Liver (tissue), 9 donors: Measurements from ENCODE around the gene HCRTR1. TPM values are rescaled to one million over a fixed set of nuclear protein-coding genes. Genes with fewer than 3 reads are reported as not detected.

ENCODE experiments used
- DNase-seq: peaks from one replicate; pipeline ENCODE4 v3.0.0-alpha.2; 2017; ENCODE audit warnings: low spot score
- H3K27ac ChIP-seq, 2 donors: one replicate each; pipeline ENCODE4 v1.7.0; 2013; ENCODE audit warnings: inconsistent platforms in 2 of 2, low read length in 2 of 2, control low read depth in 1 of 2, low read depth in 1 of 2, mild to moderate bottlenecking in 1 of 2
- H3K27me3 ChIP-seq, 4 donors: one replicate each; pipeline versions ENCODE4 v1.6.1 to v1.7.0; 2013; ENCODE audit warnings: low read length in 3 of 4, inconsistent platforms in 1 of 4, mild to moderate bottlenecking in 1 of 4, moderate library complexity in 1 of 4; ENCODE audit not compliant: control insufficient read depth in 4 of 4, insufficient read depth in 4 of 4
- H3K36me3 ChIP-seq, 4 donors: one replicate each; pipeline versions ENCODE4 v1.6.1 to v1.7.0; 2013; ENCODE audit warnings: low read length in 3 of 4, mild to moderate bottlenecking in 3 of 4, low read depth in 1 of 4, moderate library complexity in 1 of 4; ENCODE audit not compliant: control insufficient read depth in 4 of 4, insufficient read depth in 3 of 4
- H3K4me1 ChIP-seq, 4 donors: one replicate each; pipeline versions ENCODE4 v1.6.1 to v1.7.0; 2013; ENCODE audit warnings: low read length in 3 of 4, mild to moderate bottlenecking in 3 of 4, moderate library complexity in 1 of 4; ENCODE audit not compliant: control insufficient read depth in 4 of 4, insufficient read depth in 4 of 4
- H3K4me3 ChIP-seq, 3 donors: one replicate each; pipeline versions ENCODE4 v1.6.1 to v1.7.0; 2013; ENCODE audit warnings: low read length in 3 of 3, control low read depth in 1 of 3, low read depth in 1 of 3, mild to moderate bottlenecking in 1 of 3
- H3K9ac ChIP-seq, 2 donors: one replicate each; pipeline ENCODE4 v1.7.0; 2013; ENCODE audit warnings: low read length in 2 of 2, mild to moderate bottlenecking in 2 of 2, moderate library complexity in 2 of 2, control low read depth in 1 of 2, low read depth in 1 of 2
- H3K9me3 ChIP-seq, 4 donors: one replicate each; pipeline versions ENCODE4 v1.6.1 to v1.7.0; 2013; ENCODE audit warnings: low read length in 3 of 4; ENCODE audit not compliant: control insufficient read depth in 4 of 4
- CTCF ChIP-seq: fragments of 150-350 bp; IDR thresholded peaks from 2 replicates; pipeline ENCODE4 v1.5.1; 2017; ENCODE audit warnings: improper control_type of control experiment, low read depth, low read length; ENCODE audit not compliant: missing input control
- EGR1 ChIP-seq, 2 donors: IDR thresholded peaks; 2 replicates each; pipeline ENCODE4 v1.6.1; 2016 to 2018; ENCODE audit warnings: antibody characterized with exemption in 2 of 2, low read depth in 2 of 2
- FOXA1 ChIP-seq: IDR thresholded peaks from 2 replicates; pipeline ENCODE4 v1.6.1; 2016; ENCODE audit warnings: antibody characterized with exemption
- FOXA2 ChIP-seq: IDR thresholded peaks from 2 replicates; pipeline ENCODE4 v1.6.1; 2016; ENCODE audit warnings: antibody characterized with exemption
- GABPA ChIP-seq, 2 donors: IDR thresholded peaks in 1 of 2; conservative IDR thresholded peaks in 1 of 2; 2 replicates each; pipeline ENCODE4 v1.6.1; 2016; ENCODE audit warnings: antibody characterized with exemption in 2 of 2, mild to moderate bottlenecking in 1 of 2, moderate library complexity in 1 of 2
- HNF4G ChIP-seq: IDR thresholded peaks from 2 replicates; pipeline ENCODE4 v1.6.1; 2016; ENCODE audit warnings: antibody characterized with exemption
- JUND ChIP-seq, 2 donors: IDR thresholded peaks; 2 replicates each; pipeline ENCODE4 v1.6.1; 2016; ENCODE audit warnings: antibody characterized with exemption in 2 of 2
- NR2F2 ChIP-seq: IDR thresholded peaks from 2 replicates; pipeline ENCODE4 v1.6.1; 2016; ENCODE audit warnings: antibody characterized with exemption
- RAD21 ChIP-seq, 2 donors: IDR thresholded peaks; 2 replicates each; pipeline ENCODE4 v1.6.1; 2016; ENCODE audit warnings: antibody characterized with exemption in 2 of 2, mild to moderate bottlenecking in 2 of 2
- RXRA ChIP-seq, 2 donors: IDR thresholded peaks; 2 replicates each; pipeline ENCODE4 v1.6.1; 2017 to 2018; ENCODE audit warnings: antibody characterized with exemption in 2 of 2, mild to moderate bottlenecking in 1 of 2
- SP1 ChIP-seq: IDR thresholded peaks from 2 replicates; pipeline ENCODE4 v1.6.1; 2018; ENCODE audit warnings: antibody characterized with exemption, mild to moderate bottlenecking
- TAF1 ChIP-seq: conservative IDR thresholded peaks from 2 replicates; pipeline ENCODE4 v1.6.1; 2016; ENCODE audit warnings: antibody characterized with exemption, mild to moderate bottlenecking
- YY1 ChIP-seq: IDR thresholded peaks from 2 replicates; pipeline ENCODE4 v1.6.1; 2016; ENCODE audit warnings: antibody characterized with exemption, mild to moderate bottlenecking
- WGBS: extraction: QIAGEN DNeasy Blood & Tissue Kit; methylation state at CpG from one replicate; pipeline ENCODE4 v1.1.7; 2013; 5-methylcytosine and 5-hydroxymethylcytosine counted together
- polyA plus RNA-seq, 2 donors: library from polyadenylated mRNA; stranded (reverse) in 1 of 2; unstranded in 1 of 2; fragments of 200-250 nt in 1 of 2; fragments of >200 nt in 1 of 2; fragmentation: Nextera tagmentation in 1 of 2; extraction: Ambion mirVana in 1 of 2; gene quantifications; one replicate each; pipeline versions ENCODE4 v1.2.1 to v1.2.3, GENCODE V29; 2013 to 2015
- total RNA-seq, 2 donors: library from RNA; depleted of rRNA; stranded (reverse); fragments of >200 nt; gene quantifications; one replicate each; pipeline ENCODE4 v1.2.3, GENCODE V29; 2014
- TF ChIP-seq, protein P1 (sequence below): IDR thresholded peaks from 2 replicates; pipeline ENCODE4 v1.6.1; 2016; ENCODE audit warnings: antibody characterized with exemption
- TF ChIP-seq, protein P2 (sequence below): IDR thresholded peaks from 2 replicates; pipeline ENCODE4 v1.6.1; 2016; ENCODE audit warnings: antibody characterized with exemption
- donor health status: healthy.
- donor health status: healthy.
- donor health status: healthy.
- donor health status: healthy.
- donor health status: healthy.

Gene HCRTR1
- total and polyA plus RNA-seq, 4 donors: 0.06 TPM; not detected in 3

GRCh38 chr1:31570228-31570627 lies 47.3 kb upstream of the HCRTR1 start:
- H3K27ac ChIP-seq: no peak overlapping the region
- no peak for DNase-seq
- TF ChIP-seq YY1: no peak
- H3K4me1 ChIP-seq: peaks cover 0 to 7% (median 1%) of the 10 kb centered on the region in 4 donors
- H3K4me3 ChIP-seq: no peak overlapping the region
- H3K9ac ChIP-seq: no peak overlapping the region
- H3K9me3 ChIP-seq: no peaks in the 10 kb centered on the region
- H3K36me3 ChIP-seq: no peaks in the 10 kb centered on the region
- H3K27me3 ChIP-seq: no peaks in the 10 kb centered on the region
- 95% methylated on average over 11 of the region's 11 CpGs for WGBS

DNA sequence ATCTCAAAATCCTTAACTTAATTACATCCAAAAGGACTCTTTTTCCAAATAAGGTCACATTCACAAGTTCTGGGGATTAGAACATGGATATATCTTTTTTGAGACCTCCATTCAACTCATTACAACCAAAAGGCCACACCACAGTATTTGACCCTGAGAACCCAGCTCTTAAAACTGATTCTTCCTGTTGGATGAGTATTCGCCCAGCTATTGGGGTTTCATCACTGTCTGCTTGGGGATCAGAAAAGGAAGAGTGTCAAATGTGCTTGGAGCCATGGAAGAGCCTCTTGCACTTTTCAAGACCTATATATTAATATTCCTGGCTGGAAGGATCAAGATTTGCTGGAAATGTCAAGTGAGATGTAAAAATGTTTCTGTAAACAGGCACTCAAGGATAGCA lies 46.6 kb upstream of the HCRTR1 start:
- Histone ChIP-seq H3K9ac (no peak overlapping the region), H3K9me3 (no peaks in the 10 kb centered on the region), H3K27me3 (no peaks in the 10 kb centered on the region), H3K36me3 (no peaks in the 10 kb centered on the region), H3K27ac (no peak overlapping the region), H3K4me3 (no peak overlapping the region), H3K4me1 (peaks cover 0 to 13% (median 5%) of the 10 kb centered on the region in 4 donors)
- TF ChIP-seq NR2F2 (no peak), YY1 (no peak), SP1 (no peak), FOXA1 (no peak), TAF1 (no peak), FOXA2 (no peak), GABPA (IDR thresholded peaks at IDR 0.05 in 1 of 2, conservative IDR thresholded peaks at IDR 0.05 in 1 of 2) (no peak), RAD21 (IDR thresholded peaks at IDR 0.05) (no peak)
- TF ChIP-seq, protein P1, sequence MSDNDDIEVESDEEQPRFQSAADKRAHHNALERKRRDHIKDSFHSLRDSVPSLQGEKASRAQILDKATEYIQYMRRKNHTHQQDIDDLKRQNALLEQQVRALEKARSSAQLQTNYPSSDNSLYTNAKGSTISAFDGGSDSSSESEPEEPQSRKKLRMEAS: no peak
- TF ChIP-seq, protein P2, sequence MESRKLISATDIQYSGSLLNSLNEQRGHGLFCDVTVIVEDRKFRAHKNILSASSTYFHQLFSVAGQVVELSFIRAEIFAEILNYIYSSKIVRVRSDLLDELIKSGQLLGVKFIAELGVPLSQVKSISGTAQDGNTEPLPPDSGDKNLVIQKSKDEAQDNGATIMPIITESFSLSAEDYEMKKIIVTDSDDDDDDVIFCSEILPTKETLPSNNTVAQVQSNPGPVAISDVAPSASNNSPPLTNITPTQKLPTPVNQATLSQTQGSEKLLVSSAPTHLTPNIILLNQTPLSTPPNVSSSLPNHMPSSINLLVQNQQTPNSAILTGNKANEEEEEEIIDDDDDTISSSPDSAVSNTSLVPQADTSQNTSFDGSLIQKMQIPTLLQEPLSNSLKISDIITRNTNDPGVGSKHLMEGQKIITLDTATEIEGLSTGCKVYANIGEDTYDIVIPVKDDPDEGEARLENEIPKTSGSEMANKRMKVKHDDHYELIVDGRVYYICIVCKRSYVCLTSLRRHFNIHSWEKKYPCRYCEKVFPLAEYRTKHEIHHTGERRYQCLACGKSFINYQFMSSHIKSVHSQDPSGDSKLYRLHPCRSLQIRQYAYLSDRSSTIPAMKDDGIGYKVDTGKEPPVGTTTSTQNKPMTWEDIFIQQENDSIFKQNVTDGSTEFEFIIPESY: no peak
- 84% methylated on average over 1 of the region's 1 CpG for WGBS
- no peak for DNase-seq

DNA sequence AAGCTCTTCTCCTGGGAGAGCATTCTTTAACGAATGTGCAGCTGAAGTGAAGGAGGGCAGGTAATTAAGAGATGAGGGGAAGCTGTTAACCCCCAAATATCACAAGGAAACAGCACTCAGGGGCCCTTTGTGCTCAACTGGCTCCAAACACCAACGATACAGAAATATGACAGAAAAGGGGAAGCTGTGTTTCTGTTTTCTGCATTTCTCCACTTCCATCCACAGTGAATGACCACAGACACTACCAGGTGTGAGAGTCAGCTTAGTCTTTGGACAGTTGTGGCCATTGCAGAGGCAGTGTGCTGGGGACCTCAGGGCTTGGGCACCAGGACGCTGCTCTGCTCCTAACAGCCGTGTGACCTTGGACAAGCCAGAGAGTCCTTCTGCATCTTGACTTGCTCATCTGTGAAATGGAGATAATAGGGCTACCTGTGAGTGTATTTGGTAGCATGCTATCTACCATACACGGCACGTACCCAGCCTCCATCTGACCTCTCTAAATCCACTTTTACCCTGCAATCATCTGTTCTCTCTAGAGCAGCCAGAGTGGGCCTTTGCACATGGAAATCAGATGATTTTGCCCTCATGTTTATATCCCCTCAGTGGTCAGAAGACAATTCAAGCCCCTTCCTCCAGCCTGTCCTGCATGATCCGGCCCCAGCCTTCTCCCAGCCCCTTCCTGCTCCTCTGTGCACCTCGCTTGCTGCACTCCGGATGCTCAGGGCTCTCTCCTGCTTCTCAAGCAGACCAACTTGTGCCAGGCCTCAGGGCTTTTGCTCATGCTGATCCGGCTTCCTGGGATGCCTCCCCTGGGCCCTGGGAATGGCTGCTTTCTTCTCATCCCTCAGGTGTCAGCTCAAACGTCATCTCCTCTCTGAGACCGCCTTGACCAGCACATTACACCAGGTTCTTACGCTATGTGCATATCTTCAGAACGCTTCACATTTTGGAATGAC lies 45.9 kb upstream of the HCRTR1 start:
- Histone ChIP-seq H3K27ac (no peak overlapping the region), H3K4me3 (no peak overlapping the region), H3K9me3 (no peaks in the 10 kb centered on the region), H3K9ac (no peak overlapping the region), H3K27me3 (no peaks in the 10 kb centered on the region), H3K4me1 (peaks cover 0 to 15% (median 7%) of the 10 kb centered on the region in 4 donors), H3K36me3 (no peaks in the 10 kb centered on the region)
- DNase-seq: no peak
- WGBS: 87% methylated on average over 14 of the region's 14 CpGs
- TF ChIP-seq JUND (IDR thresholded peaks at IDR 0.05) (no peak), FOXA2 (no peak), RXRA (IDR thresholded peaks at IDR 0.05) (no peak), EGR1 (IDR thresholded peaks at IDR 0.05; ENCODE audit: low read depth in 2 of 2) (no peak), NR2F2 (no peak), HNF4G (no peak), FOXA1 (no peak), RAD21 (IDR thresholded peaks at IDR 0.05) (no peak), CTCF (no peak), GABPA (IDR thresholded peaks at IDR 0.05 in 1 of 2, conservative IDR thresholded peaks at IDR 0.05 in 1 of 2) (no peak), SP1 (no peak)
- TF ChIP-seq, protein P2: no peak
